ENCODE measurements around the gene OR8K3.

DNA sequence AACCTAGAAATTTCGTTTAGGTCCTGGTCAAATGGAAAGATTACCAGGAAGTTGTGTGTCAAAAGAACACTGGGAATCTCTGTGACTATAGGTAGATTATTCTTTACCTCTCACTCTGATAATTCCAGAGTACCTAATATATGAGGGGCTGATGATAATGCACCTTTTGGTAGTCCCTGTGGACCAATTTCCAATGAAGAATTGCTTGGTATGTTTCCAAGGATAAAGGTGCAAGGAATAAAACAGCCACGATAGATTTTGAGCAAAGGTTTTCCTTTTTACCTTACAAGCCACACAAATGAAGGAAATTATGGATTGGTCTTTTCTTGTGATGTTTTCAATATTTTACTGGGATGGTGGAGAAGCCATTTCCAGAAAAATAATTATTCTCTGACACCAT lies 22.8 kb upstream of the OR8K3 start, which contains the start of gene OR8H1:
- no peak for TF ChIP-seq CTCF (IDR thresholded peaks at IDR 0.05)
- TF ChIP-seq ZFX (IDR thresholded peaks at IDR 0.05; ENCODE audit: borderline replicate concordance), result no peak

All from 22Rv1 (cell line).